Activated CD4-positive, alpha-beta T cell treated with anti-CD3 and anti-CD28 coated beads, Interleukin-2, amount 10 ng/mL, durations not matched to agents 24 days and 14 days (primary cell): ENCODE data around the gene FARS2. TPM values are rescaled to one million over a fixed set of nuclear protein-coding genes. Genes with fewer than 3 reads are reported as not detected.

Source experiments
- DNase-seq: peaks from one replicate; pipeline ENCODE4 v3.0.0; 2022
- H3K27ac Mint-ChIP-seq: one replicate; pipeline ENCODE4 v1.8.0; 2022; ENCODE audit warnings: mild to moderate bottlenecking, mixed read lengths
- H3K27me3 Mint-ChIP-seq: one replicate; pipeline ENCODE4 v1.8.0; 2022; ENCODE audit warnings: mixed read lengths
- H3K36me3 Mint-ChIP-seq: one replicate; pipeline ENCODE4 v1.8.0; 2022; ENCODE audit warnings: low read depth, mild to moderate bottlenecking, mixed read lengths
- H3K4me1 Mint-ChIP-seq: one replicate; pipeline ENCODE4 v1.8.0; 2021; ENCODE audit warnings: mixed read lengths
- H3K4me3 Mint-ChIP-seq: one replicate; pipeline ENCODE4 v1.8.0; 2022; ENCODE audit warnings: mild to moderate bottlenecking, moderate library complexity, mixed read lengths
- H3K9me3 Mint-ChIP-seq: one replicate; pipeline ENCODE4 v1.8.0; 2021; ENCODE audit warnings: mixed read lengths
- intact Hi-C: fragments of 100-400 bp; cut with micrococcal nuclease; formaldehyde crosslinking; loops from one replicate; pipeline ENCODE4 v1.15.1; 2023
- total RNA-seq: library from RNA; stranded (reverse); gene quantifications from 2 replicates; pipeline ENCODE4 v1.2.3, GENCODE V29; 2022

FARS2 gene
- total RNA-seq, 1 donor from 2014 or later, result 24.7 TPM

GRCh38 chr6:5814116-5814515 is 552.8 kb downstream of the FARS2 start:
- intact Hi-C loops, result loop anchor here (10.0 kb wide), 1 partner anchor 339 kb away; no protein-coding TSS in a partner anchor
- H3K4me1 Mint-ChIP-seq, result peaks cover 13% of the 10 kb centered on the region

DNA sequence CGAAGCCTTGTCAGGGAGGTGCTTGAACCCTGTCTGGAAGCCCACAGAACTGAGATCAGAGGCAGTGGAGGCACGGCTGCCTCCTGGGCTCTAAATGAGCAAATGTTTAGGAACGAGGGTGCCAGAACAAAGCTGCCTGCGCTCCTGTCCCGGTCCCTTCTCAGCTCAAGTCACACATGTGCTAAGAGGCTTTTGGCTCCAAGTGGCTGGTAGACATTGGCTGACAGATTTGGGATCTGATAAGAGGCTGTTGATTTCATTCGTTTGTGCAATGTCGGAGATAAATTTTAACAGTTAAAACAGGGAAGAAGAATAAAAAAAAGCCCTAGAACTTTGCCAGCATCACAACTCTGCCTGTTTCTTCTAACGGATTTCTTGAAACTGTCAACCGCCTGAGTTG is 553.6 kb downstream of the FARS2 start:
- no peaks in the 10 kb centered on the region for H3K36me3 Mint-ChIP-seq
- H3K27ac Mint-ChIP-seq, result no peak overlapping the region
- no peak overlapping the region for H3K4me3 Mint-ChIP-seq
- no peak for DNase-seq
- peaks cover 13% of the 10 kb centered on the region for H3K4me1 Mint-ChIP-seq
- H3K27me3 Mint-ChIP-seq, result peaks cover 4% of the 10 kb centered on the region
- H3K9me3 Mint-ChIP-seq, result peaks cover 5% of the 10 kb centered on the region
- intact Hi-C loops, result loop anchor here (10.0 kb wide), 1 partner anchor 340 kb away; no protein-coding TSS in a partner anchor

More at GRCh38 chr6:5814116-5814515, 552.8 kb downstream of the FARS2 start:
- Mint-ChIP-seq H3K27me3 (peaks cover 4% of the 10 kb centered on the region), H3K27ac (no peak overlapping the region), H3K36me3 (no peaks in the 10 kb centered on the region), H3K9me3 (peaks cover 5% of the 10 kb centered on the region), H3K4me3 (no peak overlapping the region)
- no peak for DNase-seq

- peaks cover 9% of the 10 kb centered on the region for H3K4me1 Mint-ChIP-seq
- intact Hi-C loops, result loop anchor here (10.0 kb wide), 1 partner anchor 343 kb away; no protein-coding TSS in a partner anchor
- no peak overlapping the region for H3K4me3 Mint-ChIP-seq
- H3K27ac Mint-ChIP-seq, result no peak overlapping the region
- DNase-seq, result no peak
- H3K9me3 Mint-ChIP-seq, result no peaks in the 10 kb centered on the region
- H3K36me3 Mint-ChIP-seq, result no peaks in the 10 kb centered on the region
- peaks cover 4% of the 10 kb centered on the region for H3K27me3 Mint-ChIP-seq
Measured at GRCh38 chr6:5817869-5818268, 556.6 kb downstream of the FARS2 start.

GRCh38 chr6:5818959-5819358 is 557.6 kb downstream of the FARS2 start:
- Mint-ChIP-seq H3K36me3 (no peaks in the 10 kb centered on the region), H3K4me3 (no peak overlapping the region), H3K27ac (no peak overlapping the region), H3K27me3 (peaks cover 4% of the 10 kb centered on the region), H3K4me1 (peaks cover 2% of the 10 kb centered on the region), H3K9me3 (no peaks in the 10 kb centered on the region)
- intact Hi-C loops, result loop anchor here (10.0 kb wide), 1 partner anchor 344 kb away; no protein-coding TSS in a partner anchor
- no peak for DNase-seq

Other genes with a start within 250 kb of the FARS2 start
- gene PPP1R3G, start 176.2 kb upstream of the FARS2 start, total RNA-seq, result 0.05 TPM in 2 replicates
- gene LYRM4, start 563 bp upstream of the FARS2 start, total RNA-seq, result 49.4 and 50.3 TPM in 2 replicates